Right ventricle myocardium superior (tissue), 1 donor: ENCODE results near the gene HSPA1A. TPM values are rescaled to one million over a fixed set of nuclear protein-coding genes. Genes with fewer than 3 reads are reported as not detected.
"Not testable (repeated sequence)": the region's sequence is repeated elsewhere in the genome, so short reads cannot be mapped to it uniquely, and the experiment has no call there.

ENCODE experiments used
- ATAC-seq: fragments of 200-7000 bp; cut with Tn5 transposase; one replicate; pipeline ENCODE4 v1.9.1; 2020; ENCODE audit warnings: mild to moderate bottlenecking; ENCODE audit not compliant: poor library complexity
- DNase-seq: peaks from one replicate; pipeline ENCODE4 v3.0.0-alpha.2; 2020
- intact Hi-C: fragments of 100-400 bp; cut with DNase I; formaldehyde crosslinking; loops from one replicate; pipeline ENCODE4 v1.11.2; 2022
- total RNA-seq: library from RNA; stranded (reverse); fragmentation: NEBNext Ultra II Directional; extraction: Animal tissue kit (Norgen Biotek cat#: 25700); gene quantifications from one replicate; pipeline ENCODE4 v1.2.1, GENCODE V29; 2021
- donor health status: DM: no; HTN: yes; CAD: no; lungs with severe emphysema.

The HSPA1A gene
- total RNA-seq, 1 donor from 2014 or later = 324 TPM

- no peak for ATAC-seq
- no peak for DNase-seq
Observed at GRCh38 chr6:31847276-31847978, 32.1 kb downstream of the HSPA1A start.

GRCh38 chr6:31850765-31851484 lies 35.6 kb downstream of the HSPA1A start:
- intact Hi-C loops = no loop called here
- DNase-seq = no peak

More at GRCh38 chr6:31847276-31847978, 32.1 kb downstream of the HSPA1A start:
- intact Hi-C loops = no loop called here

GRCh38 chr6:31851485-31851832 lies 36.1 kb downstream of the HSPA1A start:
- intact Hi-C loops = no loop called here
- ATAC-seq = no peak
- DNase-seq = no peak

More at GRCh38 chr6:31850765-31851484, 35.6 kb downstream of the HSPA1A start:
- ATAC-seq = no peak

- intact Hi-C loops, ATAC-seq, DNase-seq: not testable (repeated sequence)
Observed at GRCh38 chr6:31851980-31852718, 36.8 kb downstream of the HSPA1A start.

GRCh38 chr6:31857774-31858173 lies 42.4 kb downstream of the HSPA1A start:
- DNase-seq = peak; percentile 4
- ATAC-seq, intact Hi-C loops: not testable (repeated sequence)

GRCh38 chr6:31858707-31859106 lies 43.4 kb downstream of the HSPA1A start:
- peak; percentile 1 for DNase-seq
- ATAC-seq = no peak
- intact Hi-C loops = no loop called here

GRCh38 chr6:31859923-31860322 lies 44.6 kb downstream of the HSPA1A start:
- ATAC-seq (no peak), DNase-seq (no peak)
- intact Hi-C loops = no loop called here

- intact Hi-C loops = no loop called here
- no peak for ATAC-seq
- DNase-seq = peak; percentile 23
Observed at GRCh38 chr6:31860349-31860748, 45.0 kb downstream of the HSPA1A start.

- intact Hi-C loops = no loop called here
- DNase-seq (peak; percentile 37), ATAC-seq (no peak)
Observed at GRCh38 chr6:31861150-31861549, 45.8 kb downstream of the HSPA1A start.

GRCh38 chr6:31861919-31862343 lies 46.6 kb downstream of the HSPA1A start:
- ATAC-seq (no peak), DNase-seq (peak; percentile 24)
- intact Hi-C loops = no loop called here

GRCh38 chr6:31862344-31863235 lies 47.2 kb downstream of the HSPA1A start, which contains the start of gene NEU1:
TSS of gene NEU1 (minus strand) at chr6:31862821. CDS start at chr6:31862776, 45 bp downstream.
- intact Hi-C loops = no loop called here
- DNase-seq (peak; percentile 100), ATAC-seq (peak; percentile 99)

- ATAC-seq, intact Hi-C loops, DNase-seq: not testable (repeated sequence)
Observed at GRCh38 chr6:31864123-31864562, 48.8 kb downstream of the HSPA1A start.

- ATAC-seq (no peak), DNase-seq (no peak)
- intact Hi-C loops = no loop called here
Observed at GRCh38 chr6:31864818-31865204, 49.5 kb downstream of the HSPA1A start.

- no peak for ATAC-seq
- intact Hi-C loops = no loop called here
Observed at GRCh38 chr6:31865205-31866118, 50.1 kb downstream of the HSPA1A start.

More at GRCh38 chr6:31865205-31866118, 50.1 kb downstream of the HSPA1A start:
- no peak for DNase-seq
